GM21360 (cell line): Measurements from ENCODE around the gene BRINP1.

ENCODE experiments used
- ATAC-seq: cut with Tn5 transposase; IDR thresholded peaks from one replicate; pipeline ENCODE4 v1.9.1; 2021; ENCODE audit warnings: mild to moderate bottlenecking, moderate library complexity; ENCODE audit not compliant: unreplicated experiment

Gene BRINP1

DNA sequence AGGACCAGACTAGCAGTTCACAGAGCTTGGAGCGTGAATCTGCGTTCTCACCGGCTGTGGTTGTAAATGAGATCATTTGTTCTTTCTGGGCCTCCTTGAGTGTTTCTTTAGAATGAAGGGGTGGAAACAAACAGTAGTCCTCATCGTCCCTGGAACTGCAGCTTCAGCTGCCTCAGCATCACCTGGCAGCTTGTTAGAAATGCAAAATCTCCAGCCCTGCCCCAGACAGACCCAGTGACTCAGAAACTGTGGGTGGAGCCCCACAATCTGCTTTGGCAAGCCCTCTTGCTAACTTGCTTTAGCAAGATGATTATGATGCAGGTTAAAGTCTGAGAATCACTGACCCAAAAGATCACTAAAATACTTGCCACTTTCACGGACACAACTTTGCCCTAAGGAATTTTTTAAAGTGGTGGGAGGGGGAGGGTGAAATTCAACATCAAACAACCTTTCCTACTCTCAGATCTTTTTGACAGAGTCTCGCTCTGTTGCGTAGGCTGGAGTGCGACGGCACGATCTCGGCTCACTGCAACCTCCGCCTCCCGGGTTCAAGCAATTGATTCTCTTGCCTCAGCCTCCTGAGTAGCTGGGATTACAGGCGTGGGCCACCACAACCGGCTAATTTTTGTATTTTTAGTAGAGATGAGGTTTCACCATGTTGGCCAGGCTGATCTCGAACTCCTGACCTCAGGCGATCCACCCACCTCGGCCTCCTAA lies 86.0 kb downstream of the BRINP1 start:
- ATAC-seq, result no peak

DNA sequence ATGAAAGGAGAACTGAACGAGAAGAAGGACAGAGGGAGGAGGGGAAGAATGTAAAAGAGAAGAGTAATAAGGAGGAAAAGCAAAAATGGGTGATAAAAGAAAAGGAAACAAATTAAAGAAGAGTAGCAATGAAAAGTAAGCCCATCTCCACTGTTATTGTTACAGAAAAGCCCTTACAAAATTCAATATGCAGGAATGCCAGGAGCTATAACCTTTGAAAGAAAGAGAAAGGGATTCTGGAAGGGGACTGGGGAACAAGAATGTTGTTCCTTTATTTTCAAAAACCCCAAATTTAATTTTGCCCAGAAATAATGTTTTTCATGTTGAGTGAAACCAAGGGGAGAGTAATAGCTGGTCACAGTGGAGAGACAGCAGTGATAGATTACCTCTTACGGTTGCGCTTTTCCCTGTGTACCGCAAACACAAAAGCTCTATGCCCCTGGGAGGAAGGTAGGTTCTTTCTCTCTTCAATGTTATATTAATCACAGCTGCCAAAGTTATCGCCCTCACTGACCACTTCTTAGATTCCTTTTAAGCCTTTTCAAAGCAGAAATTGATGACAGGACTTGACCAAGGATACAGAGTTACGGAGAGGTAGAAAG lies 86.7 kb downstream of the BRINP1 start:
- ATAC-seq, result no peak

DNA sequence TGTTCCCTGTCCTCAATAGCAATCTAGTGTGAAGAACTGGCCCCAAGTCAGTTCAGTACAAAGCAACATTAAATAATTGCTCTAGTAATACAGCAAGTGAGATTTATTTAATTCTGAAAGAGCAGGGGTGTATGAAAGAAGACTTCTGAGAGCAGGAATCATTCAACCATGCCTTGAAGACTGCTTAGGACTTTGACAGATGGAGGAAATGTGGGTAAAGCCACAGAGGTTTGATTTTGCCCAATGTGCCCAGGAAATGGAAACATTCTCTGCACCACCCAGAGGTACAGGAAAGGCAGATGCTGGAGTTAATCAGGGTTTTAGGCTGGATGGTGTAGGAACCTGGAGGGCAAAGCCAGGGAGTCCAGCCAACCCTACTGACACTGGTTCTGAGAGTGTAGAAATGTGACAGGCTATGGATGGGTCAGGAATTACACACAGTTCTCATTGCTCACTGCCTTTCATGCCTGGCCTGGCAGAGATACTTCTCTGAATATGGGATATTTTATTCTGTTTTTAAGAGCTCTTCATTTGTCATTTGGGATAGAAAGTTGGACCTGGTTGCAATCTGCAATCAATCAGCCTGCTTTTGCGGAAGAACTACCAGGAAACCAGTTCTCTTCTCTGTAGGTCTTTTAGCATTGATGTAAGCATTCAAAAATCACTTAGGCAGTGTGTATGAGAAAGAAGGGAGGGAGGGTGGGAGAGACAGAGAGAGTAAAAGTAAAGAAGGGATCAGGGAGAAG lies 88.3 kb downstream of the BRINP1 start:
- ATAC-seq, result no peak

DNA sequence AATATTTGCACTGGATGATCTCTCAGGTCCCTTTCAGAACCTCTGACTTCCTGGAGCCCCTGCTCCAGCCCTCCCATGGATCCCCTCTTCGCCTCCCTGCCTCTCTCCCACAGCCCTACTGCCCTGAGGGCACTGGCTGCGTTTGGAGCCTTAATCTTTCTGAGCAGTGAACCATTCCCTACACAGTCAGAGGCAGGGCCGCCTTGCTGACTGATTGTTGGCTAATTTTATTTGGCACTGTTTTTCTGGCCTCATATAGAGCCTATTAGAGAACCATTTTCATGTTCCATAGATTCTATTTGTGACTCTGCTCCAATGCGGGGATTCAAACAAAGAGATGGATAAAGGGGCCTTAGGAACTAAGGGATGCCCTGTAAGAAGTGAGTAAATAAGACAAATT lies 91.1 kb downstream of the BRINP1 start:
- ATAC-seq, result no peak

DNA sequence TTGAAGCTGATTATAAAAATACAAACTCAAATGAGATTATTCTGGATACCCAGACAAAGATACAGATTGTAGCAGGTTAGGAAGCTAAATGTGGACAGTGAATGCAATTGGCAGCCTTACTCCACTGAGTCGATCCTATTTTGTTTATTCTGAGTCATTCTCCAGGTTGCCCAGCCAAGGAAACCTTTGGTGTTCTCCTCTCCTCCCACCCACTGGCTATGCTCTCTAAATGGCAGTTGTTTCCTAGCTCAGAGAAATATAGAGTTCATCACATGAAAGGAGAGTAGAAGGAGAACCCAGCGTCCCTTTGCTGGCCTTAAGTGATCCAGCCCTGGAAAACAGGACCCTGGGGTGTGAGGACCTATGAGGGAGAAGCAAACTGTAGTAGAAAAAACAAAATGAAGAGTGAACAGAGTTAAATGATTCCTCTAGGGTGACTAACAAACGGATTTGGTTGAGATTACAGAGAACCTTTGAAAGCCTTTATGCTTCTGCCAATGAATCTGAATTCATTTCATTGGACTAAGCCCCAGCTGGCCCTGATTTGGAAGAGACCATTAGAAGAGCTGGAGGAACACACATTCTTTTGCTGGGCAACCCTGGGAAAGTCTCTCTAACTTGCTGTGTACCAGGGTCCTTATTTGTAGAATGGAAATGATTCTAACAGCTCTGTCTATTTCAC lies 95.1 kb downstream of the BRINP1 start:
- no peak for ATAC-seq

DNA sequence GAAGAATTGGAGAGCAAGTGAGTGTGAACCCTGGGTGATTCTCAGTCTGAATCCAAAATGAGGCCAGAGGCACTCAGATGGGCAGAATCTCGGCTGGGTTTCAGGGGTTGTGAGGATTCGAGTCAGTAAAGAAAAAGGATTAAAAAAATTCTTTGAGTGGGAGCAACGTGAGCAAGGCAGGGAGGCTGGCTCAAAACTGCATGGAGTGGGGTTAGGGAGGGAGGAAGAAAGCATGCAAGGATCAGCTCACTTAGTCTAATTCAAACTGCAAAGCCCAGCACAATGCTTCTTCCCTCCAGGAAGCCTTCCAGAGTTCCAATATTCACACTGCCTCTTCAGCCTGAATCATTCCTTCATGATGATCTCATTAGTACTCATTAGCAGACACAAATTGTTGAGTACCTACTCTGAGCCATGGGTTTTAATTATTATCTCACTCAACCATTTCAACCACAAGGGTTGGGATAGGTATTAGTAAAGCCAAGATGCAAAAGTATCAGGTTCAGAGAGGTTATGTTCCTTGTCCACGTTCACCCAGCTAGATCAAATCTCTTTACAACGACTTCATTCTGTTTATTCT lies 95.8 kb downstream of the BRINP1 start:
- ATAC-seq, result no peak

DNA sequence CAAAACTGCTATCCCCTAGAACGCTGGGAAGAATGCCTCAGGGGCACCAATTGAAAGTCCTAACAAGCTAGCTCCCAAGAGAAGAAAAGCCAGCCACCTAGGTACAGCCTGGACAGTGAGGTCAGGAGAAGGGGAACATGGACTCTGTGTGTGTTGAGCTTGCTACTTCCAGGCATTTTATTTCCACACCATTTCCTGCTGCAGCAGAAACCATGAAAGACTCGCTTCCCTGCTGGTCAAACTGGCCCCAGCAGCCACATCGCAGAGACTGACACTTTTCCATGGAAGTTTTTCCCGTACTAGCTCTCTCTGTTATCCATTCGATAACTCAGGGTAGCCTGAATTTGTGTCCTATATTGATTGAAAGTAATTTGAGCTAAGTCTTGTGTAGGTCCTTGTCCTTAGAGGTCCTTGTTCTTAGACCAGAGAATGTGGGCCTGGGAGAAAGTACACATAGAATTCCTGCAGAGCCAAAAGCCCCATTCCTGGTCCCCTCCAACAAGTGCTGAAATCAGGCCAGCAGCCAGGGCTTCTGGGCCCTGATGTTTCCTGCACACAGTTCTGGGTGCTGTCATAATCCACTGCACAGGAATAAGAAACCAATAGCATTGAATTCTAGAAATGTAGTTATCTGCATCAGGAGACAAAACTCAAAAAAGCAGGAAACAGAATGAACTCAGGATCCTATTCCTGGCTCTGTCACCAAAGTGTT lies 96.6 kb downstream of the BRINP1 start:
- ATAC-seq, result no peak

DNA sequence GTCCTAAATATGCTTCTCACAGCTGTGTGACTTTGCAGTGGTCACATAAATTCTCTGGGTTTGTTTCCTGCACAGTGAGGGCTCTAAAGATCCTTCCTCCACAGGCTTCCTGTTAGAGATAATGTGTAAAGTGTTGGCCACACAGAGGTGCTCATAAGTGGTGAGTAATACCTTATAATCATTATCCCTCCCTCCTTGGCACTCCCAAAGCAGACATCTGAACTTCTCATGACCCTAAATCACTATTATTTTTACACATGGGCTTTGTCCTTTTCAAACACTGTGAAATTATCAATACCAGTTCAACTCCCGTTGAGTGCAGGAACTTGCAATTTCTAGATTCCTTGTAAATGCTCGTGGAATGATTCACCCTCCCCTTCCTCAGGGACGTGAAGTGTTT lies 100.2 kb downstream of the BRINP1 start:
- no peak for ATAC-seq

DNA sequence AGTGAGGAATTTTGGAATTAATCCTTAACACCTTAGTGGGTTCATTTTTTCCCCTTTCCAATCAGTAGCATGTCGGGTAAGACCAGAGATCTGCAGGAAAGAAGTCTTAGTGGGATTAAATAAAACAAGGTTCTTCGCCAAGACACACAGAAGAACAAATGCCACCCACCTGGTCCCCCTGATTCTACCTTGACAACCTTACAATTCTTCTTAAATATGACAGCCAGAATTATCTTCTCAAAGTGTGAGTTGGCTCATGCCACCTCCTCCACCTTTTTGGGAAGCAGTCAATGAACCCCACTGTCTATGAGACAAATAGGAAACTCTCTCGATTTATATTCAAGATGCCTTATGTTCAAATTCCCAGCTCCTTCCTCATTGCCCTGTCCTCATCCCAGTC lies 105.1 kb downstream of the BRINP1 start:
- ATAC-seq, result no peak

DNA sequence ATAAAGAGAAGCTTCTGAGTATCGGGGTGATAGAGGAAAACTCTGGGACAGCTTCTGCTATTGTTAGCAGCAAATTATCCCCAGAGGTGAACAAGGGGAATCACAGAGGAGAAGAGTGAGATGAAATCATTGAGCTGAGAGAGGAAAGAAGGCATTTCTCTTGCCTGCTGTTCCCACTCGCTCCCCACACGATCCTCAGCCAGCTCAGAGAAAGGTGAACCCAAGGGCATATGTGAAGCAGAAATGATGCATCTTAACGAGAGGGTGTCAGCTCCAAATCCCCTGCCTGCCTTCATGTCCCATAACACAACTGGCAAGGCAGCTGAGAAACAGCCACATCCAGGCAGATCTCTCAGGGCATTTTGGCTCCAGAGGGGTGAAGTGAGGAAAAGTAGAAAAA lies 111.6 kb downstream of the BRINP1 start:
- no peak for ATAC-seq

DNA sequence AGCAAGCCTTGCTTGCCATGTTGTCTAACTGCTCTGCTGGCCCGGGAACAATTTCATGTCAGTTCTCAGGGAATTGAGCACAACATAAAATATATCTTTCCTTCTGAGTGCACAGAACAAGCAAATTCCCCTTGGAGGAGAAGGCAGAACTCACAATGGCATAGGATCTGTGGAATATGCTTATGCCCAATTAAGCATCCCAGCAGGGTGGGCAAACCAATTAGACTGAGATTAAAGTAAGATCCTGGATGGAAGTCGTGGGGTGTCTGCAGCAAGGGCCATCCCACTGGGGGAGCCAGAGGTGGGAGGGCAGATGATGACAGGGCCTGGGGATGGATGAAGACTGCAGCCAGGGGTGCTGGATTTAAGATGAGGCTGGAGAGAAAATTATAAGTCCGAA lies 114.1 kb downstream of the BRINP1 start:
- ATAC-seq, result no peak

DNA sequence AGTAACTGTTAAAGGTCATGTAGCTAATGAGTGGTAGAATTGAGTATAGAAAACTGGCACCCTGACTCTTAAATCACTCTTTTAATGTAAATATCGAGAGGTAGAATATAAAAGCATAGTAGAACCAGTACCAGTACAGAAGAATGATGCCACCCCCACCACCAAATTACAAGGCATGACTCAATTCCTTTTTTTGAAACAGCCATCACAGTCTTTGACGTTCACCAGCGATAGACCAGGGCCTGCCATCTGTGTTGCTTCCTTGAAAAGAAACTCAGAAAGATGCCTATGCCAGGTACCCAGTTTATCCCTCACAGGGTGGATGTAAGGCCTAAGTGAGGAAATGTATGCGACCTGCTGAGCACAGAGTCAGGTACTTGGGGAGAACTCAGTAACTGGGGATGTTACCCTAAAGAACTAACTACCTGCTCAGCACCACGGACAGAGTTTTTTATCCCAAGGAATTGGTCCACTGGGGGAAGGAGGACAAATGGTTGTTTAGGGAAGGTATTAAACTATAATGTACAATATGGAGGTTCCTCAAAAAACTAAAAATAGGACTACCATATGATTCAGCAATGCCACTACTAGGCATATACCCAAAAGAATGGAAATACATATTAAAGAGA lies 116.5 kb downstream of the BRINP1 start:
- ATAC-seq, result no peak

DNA sequence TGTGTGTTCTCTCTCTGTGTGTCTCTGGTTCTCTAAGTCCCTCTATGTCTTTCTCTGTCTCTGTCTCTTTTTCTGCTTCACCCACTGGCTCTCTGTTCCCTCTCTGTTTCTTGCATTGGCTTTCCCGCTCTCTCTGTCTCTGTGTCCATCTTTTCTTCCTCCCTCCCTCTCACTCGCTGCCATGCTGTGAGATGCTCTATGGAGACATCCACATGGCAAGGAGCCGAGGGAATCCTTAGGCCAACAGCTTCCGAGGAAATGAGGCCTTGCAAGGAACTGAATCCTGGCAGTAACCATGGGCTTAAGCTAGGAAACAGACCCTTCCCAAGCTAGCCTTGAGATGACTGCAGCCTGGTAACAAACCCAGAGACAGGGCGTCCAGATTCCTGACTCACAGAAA lies 117.3 kb downstream of the BRINP1 start:
- ATAC-seq, result no peak

DNA sequence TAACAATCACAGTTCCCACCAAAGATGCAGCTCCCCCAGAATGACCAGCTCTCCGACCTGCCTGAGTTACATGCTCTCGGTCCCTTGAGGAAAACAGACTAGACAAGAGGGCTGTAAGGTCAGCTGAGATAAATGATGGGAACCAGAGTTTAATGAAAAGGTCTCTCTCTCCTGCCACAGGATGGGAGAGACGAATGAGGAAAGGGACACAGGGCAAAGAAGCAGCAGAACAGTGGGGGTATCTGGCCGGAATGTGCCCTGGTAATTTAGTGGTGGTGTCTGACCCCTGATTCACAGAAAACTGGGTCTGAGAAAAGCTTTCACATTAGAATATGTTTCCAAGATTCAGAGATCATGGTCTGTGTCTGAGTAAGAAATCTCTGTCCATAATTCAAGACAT lies 118.5 kb downstream of the BRINP1 start:
- ATAC-seq, result no peak

DNA sequence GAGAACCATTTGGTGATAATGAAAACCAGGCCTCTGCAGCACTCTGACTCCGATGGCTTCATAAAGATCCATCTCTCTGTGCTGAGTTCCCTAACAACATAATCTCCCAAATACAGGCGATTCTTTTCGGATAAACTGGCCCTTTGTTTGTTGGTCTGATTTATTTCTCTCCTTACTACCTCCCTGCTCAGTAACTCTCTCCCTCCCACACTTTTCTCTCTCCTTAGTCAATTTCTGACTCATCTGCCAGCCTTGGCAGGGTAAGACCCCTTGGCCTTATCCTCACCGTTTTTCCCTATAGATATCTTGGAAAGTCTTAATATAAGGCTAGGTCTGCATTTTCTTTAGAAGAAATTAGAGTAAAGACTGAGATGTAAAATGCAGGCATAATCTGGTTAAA lies 128.7 kb downstream of the BRINP1 start:
- ATAC-seq, result no peak

DNA sequence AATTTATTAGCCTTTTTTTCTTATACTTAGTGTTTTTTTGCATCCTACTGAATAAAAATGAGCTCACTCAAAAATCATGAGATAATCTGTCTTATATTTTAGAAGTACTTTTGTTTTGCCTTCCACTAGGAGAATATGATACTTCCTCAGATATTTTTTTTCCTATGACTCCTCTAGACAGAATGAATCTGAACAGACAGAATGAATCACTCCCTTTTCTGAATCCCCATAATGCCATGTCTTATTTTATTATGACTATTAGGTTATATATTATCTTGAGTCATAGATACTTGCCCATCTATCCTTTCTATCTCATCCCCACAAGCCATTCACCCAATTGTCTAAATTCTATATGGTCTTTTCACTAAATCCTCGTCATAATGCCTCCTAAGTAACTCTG lies 134.6 kb downstream of the BRINP1 start:
- ATAC-seq, result no peak

DNA sequence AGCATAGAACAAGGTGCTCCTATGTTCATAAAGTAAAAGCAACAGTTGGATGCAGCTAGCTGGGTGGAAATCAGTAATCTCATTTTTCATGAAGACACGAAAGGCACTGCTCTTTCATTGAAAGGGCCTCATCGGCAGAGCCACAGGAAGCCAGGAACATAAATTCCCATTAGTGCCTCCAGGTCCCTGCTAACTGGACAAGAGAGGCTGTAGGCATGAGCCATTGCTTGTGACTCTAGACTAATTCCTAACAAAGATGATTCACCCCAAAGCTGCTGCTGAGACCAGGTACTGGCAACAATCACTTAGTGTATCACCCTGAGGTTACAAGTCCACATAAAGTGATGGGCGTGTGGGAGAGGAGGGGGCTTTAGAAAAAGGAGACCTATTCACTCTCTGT lies 141.8 kb downstream of the BRINP1 start:
- no peak for ATAC-seq

DNA sequence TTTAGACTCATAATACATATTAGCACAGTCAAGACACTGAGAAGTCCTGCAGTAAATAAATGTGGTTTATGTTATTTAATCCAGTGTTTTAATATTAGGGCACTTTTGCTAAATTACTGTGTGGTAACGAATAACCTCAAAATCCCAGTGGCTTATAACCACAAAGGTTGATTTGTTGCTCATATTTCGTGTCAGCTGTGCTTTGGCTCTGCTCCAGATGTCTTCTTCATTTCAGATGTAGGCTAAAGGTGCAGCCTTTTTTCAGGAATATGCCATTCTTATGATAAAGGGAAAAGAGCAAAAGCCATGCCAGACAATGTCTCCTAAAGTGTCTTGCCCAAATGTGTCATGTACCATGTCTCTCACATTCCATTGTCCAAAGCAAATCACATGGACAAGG lies 144.8 kb downstream of the BRINP1 start:
- no peak for ATAC-seq

DNA sequence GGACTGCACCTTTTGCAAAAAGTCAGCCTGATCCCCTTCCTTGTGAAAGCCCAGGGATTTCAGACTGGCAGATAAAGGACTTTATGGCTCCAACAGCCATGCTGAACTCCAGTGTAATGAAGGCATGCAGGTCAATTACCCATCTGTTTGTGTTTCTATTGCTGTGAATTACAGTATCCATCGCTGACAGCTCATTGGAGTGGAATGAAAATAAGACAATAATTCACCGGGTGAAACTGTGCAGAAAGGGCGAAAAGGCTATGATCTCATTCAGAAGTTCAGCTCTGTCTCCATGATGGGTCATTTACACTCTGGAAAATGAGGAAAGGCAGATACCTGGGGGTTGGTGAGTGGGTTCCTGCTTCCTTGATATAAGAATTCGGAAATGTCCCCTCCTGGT lies 148.0 kb downstream of the BRINP1 start:
- ATAC-seq, result no peak

DNA sequence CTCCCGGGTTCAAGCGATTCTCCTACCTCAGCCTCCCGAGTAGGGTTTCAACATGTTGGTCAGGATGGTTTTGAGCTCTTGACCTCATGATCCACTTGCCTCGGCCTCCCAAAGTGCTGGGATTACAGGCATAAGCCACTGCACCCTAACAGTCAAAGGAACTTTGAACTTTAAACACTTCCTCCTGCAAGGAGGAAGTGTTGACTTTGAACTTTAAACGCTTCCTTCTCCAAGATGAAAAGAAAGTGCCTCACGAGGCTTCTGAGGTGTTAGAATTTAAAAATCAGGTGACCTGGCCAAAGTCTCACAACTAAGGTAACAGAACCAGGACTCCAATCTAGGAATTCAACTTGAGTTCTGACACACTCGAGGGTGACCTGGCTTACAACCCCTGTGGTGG lies 150.9 kb downstream of the BRINP1 start:
- no peak for ATAC-seq
